Skin epidermis (tissue), 12 donors: ENCODE data around the gene HMCN2.
"Not testable (repeated sequence)": the region's sequence is repeated elsewhere in the genome, so short reads cannot be mapped to it uniquely, and the experiment has no call there.

Source experiments
- H3K27ac ChIP-seq, 21 experiments: fragments of 200-600 bp; sonication (generic) in 11 of 21; one replicate each; pipeline ENCODE4 v1.5.0; 2020; ENCODE audit warnings: mild to moderate bottlenecking in 3 of 21, inconsistent platforms in 2 of 21, moderate library complexity in 2 of 21
- H3K4me3 ChIP-seq, 7 experiments: fragments of 200-600 bp; sonication (generic) in 2 of 7; one replicate each; pipeline ENCODE4 v1.5.0; 2020; ENCODE audit warnings: inconsistent platforms in 2 of 7, mild to moderate bottlenecking in 2 of 7, moderate library complexity in 1 of 7

The HMCN2 gene

GRCh38 chr9:130433947-130434262 is 168.3 kb downstream of the HMCN2 start:
- H3K27ac ChIP-seq = no peak overlapping the region
- H3K4me3 ChIP-seq = no peak overlapping the region

- H3K27ac ChIP-seq, H3K4me3 ChIP-seq: not testable (repeated sequence)
Measured at GRCh38 chr9:130434656-130435055, 169.1 kb downstream of the HMCN2 start.

- no peak overlapping the region for H3K4me3 ChIP-seq
- no peak overlapping the region for H3K27ac ChIP-seq
Measured at GRCh38 chr9:130437011-130437789, 171.6 kb downstream of the HMCN2 start.

- Histone ChIP-seq H3K27ac (no peak overlapping the region), H3K4me3 (no peak overlapping the region)
Measured at GRCh38 chr9:130438382-130438981, 172.9 kb downstream of the HMCN2 start.

GRCh38 chr9:130441031-130441430 is 175.5 kb downstream of the HMCN2 start:
- H3K4me3 ChIP-seq = no peak overlapping the region
- no peak overlapping the region for H3K27ac ChIP-seq

- Histone ChIP-seq H3K4me3 (no peak overlapping the region), H3K27ac (no peak overlapping the region)
Measured at GRCh38 chr9:130442746-130443455, 177.3 kb downstream of the HMCN2 start.

- Histone ChIP-seq H3K4me3 (no peak overlapping the region), H3K27ac (no peak overlapping the region)
Measured at GRCh38 chr9:130443456-130443801, 177.9 kb downstream of the HMCN2 start.

- Histone ChIP-seq H3K4me3 (peak overlapping the region in 1 of 7 experiments; percentile 34), H3K27ac (peak overlapping the region in 5 of 21 experiments; percentile 57 to 88 (median 78))
Measured at GRCh38 chr9:130443840-130444492, 178.4 kb downstream of the HMCN2 start.

GRCh38 chr9:130444565-130445221 is 179.1 kb downstream of the HMCN2 start, which contains the start of gene ASS1:
ASS1 (plus strand) TSS chr9:130444961; CDS start chr9:130452229, 7,268 bp downstream.
- H3K4me3 ChIP-seq = peak within 1 kb of the TSS; percentile 33 to 58 (median 42)
- H3K27ac ChIP-seq = peak within 1 kb of the TSS; percentile 2 to 88 (median 54)

GRCh38 chr9:130445268-130445983 is 179.9 kb downstream of the HMCN2 start:
- Histone ChIP-seq H3K27ac (peak overlapping the region; percentile 2 to 88 (median 54)), H3K4me3 (peak overlapping the region; percentile 33 to 58 (median 42))

GRCh38 chr9:130446101-130446861 is 180.7 kb downstream of the HMCN2 start:
- H3K4me3 ChIP-seq = peak overlapping the region in 3 of 7 experiments; percentile 38 to 58 (median 57)
- H3K27ac ChIP-seq = peak overlapping the region in 18 of 21 experiments; percentile 2 to 88 (median 56)

GRCh38 chr9:130447193-130447816 is 181.7 kb downstream of the HMCN2 start:
- peak overlapping the region in 1 of 7 experiments; percentile 4 for H3K4me3 ChIP-seq
- peak overlapping the region in 6 of 21 experiments; percentile 39 to 78 (median 65) for H3K27ac ChIP-seq

- Histone ChIP-seq H3K27ac (no peak overlapping the region), H3K4me3 (no peak overlapping the region)
Measured at GRCh38 chr9:130448035-130448624, 182.6 kb downstream of the HMCN2 start.

- no peak overlapping the region for H3K27ac ChIP-seq
- no peak overlapping the region for H3K4me3 ChIP-seq
Measured at GRCh38 chr9:130448771-130449603, 183.4 kb downstream of the HMCN2 start.

GRCh38 chr9:130450344-130451003 is 184.9 kb downstream of the HMCN2 start:
- no peak overlapping the region for H3K27ac ChIP-seq
- no peak overlapping the region for H3K4me3 ChIP-seq

GRCh38 chr9:130451004-130451390 is 185.4 kb downstream of the HMCN2 start:
- Histone ChIP-seq H3K4me3 (no peak overlapping the region), H3K27ac (no peak overlapping the region)
